Smooth muscle cell (in vitro differentiated cells): Measurements from ENCODE around the gene HNRNPA0. TPM values are rescaled to one million over a fixed set of nuclear protein-coding genes. Genes with fewer than 3 reads are reported as not detected.

Experiments
- DNase-seq: peaks from one replicate; lab custom pipeline; 2025; ENCODE audit not compliant: unreplicated experiment; lab: John Stamatoyannopoulos, UW
- H2AFZ ChIP-seq: fragments of 200-600 bp; sonication (generic); 2 replicates; pipeline ENCODE4 v1.6.0; 2016; ENCODE audit warnings: antibody characterized with exemption, low read depth, mild to moderate bottlenecking
- H3F3A ChIP-seq: fragments of 200-600 bp; sonication (generic); 2 replicates; pipeline ENCODE4 v1.6.0; 2017; ENCODE audit warnings: antibody characterized with exemption, low read depth
- H3K27ac ChIP-seq: fragments of 200-600 bp; sonication (generic); 2 replicates; pipeline ENCODE4 v1.5.1; 2016; ENCODE audit warnings: low read depth, mild to moderate bottlenecking
- H3K27me3 ChIP-seq: fragments of 200-600 bp; sonication (generic); 2 replicates; pipeline ENCODE4 v1.6.1; 2016; ENCODE audit warnings: low read depth, mild to moderate bottlenecking
- H3K36me3 ChIP-seq: fragments of 200-600 bp; sonication (generic); 2 replicates; pipeline ENCODE4 v1.5.1; 2016; ENCODE audit warnings: low read depth
- H3K4me1 ChIP-seq: fragments of 200-600 bp; sonication (generic); 2 replicates; pipeline ENCODE4 v1.5.1; 2016; ENCODE audit warnings: low read depth
- H3K4me2 ChIP-seq: fragments of 200-600 bp; sonication (generic); 2 replicates; pipeline ENCODE4 v1.6.0; 2016; ENCODE audit warnings: mild to moderate bottlenecking
- H3K4me3 ChIP-seq: fragments of 200-600 bp; sonication (generic); 2 replicates; pipeline ENCODE4 v1.5.1; 2016; ENCODE audit warnings: mild to moderate bottlenecking
- H3K79me2 ChIP-seq: fragments of 200-600 bp; sonication (generic); 2 replicates; pipeline ENCODE4 v1.6.0; 2016; ENCODE audit warnings: low read depth, mild to moderate bottlenecking
- H3K9ac ChIP-seq: fragments of 200-600 bp; sonication (generic); 2 replicates; pipeline ENCODE4 v1.6.0; 2016; ENCODE audit warnings: low read depth
- H3K9me3 ChIP-seq: fragments of 200-600 bp; sonication (generic); replicated peaks from 2 replicates; pipeline ENCODE4 v1.5.1; 2016; ENCODE audit warnings: low read depth
- H4K20me1 ChIP-seq: fragments of 200-600 bp; sonication (generic); 2 replicates; pipeline ENCODE4 v1.6.0; 2016; ENCODE audit warnings: low read depth
- CTCF ChIP-seq: fragments of 200-600 bp; sonication (generic); IDR thresholded peaks from 2 replicates; pipeline ENCODE4 v1.5.1; 2017; ENCODE audit warnings: borderline replicate concordance, mild to moderate bottlenecking, antibody characterized with exemption; ENCODE audit not compliant: insufficient read depth, poor library complexity, severe bottlenecking
- WGBS: methylation state at CpG from one replicate; pipeline ENCODE4 v1.1.7; 2016; ENCODE audit warnings: low lambda C conversion rate; 5-methylcytosine and 5-hydroxymethylcytosine counted together
- polyA plus RNA-seq: library from polyadenylated mRNA; unstranded; fragments of >200 nt; fragmentation: Nextera tagmentation; extraction: Ambion mirVana; gene quantifications from 2 replicates; pipeline ENCODE4 v1.2.1, GENCODE V29; 2016
- total RNA-seq: library from RNA; depleted of rRNA; stranded (reverse); fragments of >200 nt; gene quantifications from 2 replicates; pipeline ENCODE4 v1.2.3, GENCODE V29; 2014

Gene HNRNPA0
- total and polyA plus RNA-seq, 2 experiments from 2014 or later = 14.4 to 18.8 TPM

- no peak overlapping the region for H3K4me3 ChIP-seq
- WGBS = 88% methylated on average over 5 of the region's 5 CpGs
- H3K9ac ChIP-seq = no peak overlapping the region
- H4K20me1 ChIP-seq = no peaks in the 10 kb centered on the region
- H3K36me3 ChIP-seq = no peaks in the 10 kb centered on the region
- H3K27me3 ChIP-seq = no peaks in the 10 kb centered on the region
- no peak for TF ChIP-seq CTCF
- H3K9me3 ChIP-seq = no peaks in the 10 kb centered on the region
- peaks cover 4% of the 10 kb centered on the region for H3F3A ChIP-seq
- H3K79me2 ChIP-seq = no peaks in the 10 kb centered on the region
- no peak overlapping the region for H3K4me2 ChIP-seq
- no peak overlapping the region for H3K27ac ChIP-seq
- no peak for DNase-seq
- no peaks in the 10 kb centered on the region for H3K4me1 ChIP-seq
- H2AFZ ChIP-seq = no peak overlapping the region
Measured at GRCh38 chr5:137703565-137703964, 50.6 kb downstream of the HNRNPA0 start.

- DNase-seq = no peak
Measured at GRCh38 chr5:137700282-137700680, 53.9 kb downstream of the HNRNPA0 start.

GRCh38 chr5:137699336-137700281 lies 54.6 kb downstream of the HNRNPA0 start:
- no peak for TF ChIP-seq CTCF
- Histone ChIP-seq H3K27ac (peak overlapping the region; percentile 5), H3K79me2 (no peaks in the 10 kb centered on the region), H3K36me3 (no peaks in the 10 kb centered on the region), H2AFZ (no peak overlapping the region), H4K20me1 (no peaks in the 10 kb centered on the region), H3K27me3 (no peaks in the 10 kb centered on the region), H3K4me2 (no peak overlapping the region), H3K4me3 (no peak overlapping the region), H3F3A (no peaks in the 10 kb centered on the region), H3K9me3 (no peaks in the 10 kb centered on the region), H3K9ac (no peak overlapping the region), H3K4me1 (no peaks in the 10 kb centered on the region)
- 69% methylated on average over 9 of the region's 9 CpGs for WGBS
- DNase-seq = no peak

More at GRCh38 chr5:137700282-137700680, 53.9 kb downstream of the HNRNPA0 start:
- WGBS = 79% methylated on average over 3 of the region's 3 CpGs
- Histone ChIP-seq H3K79me2 (no peaks in the 10 kb centered on the region), H3K4me2 (no peak overlapping the region), H3K4me3 (no peak overlapping the region), H2AFZ (no peak overlapping the region), H3K4me1 (no peaks in the 10 kb centered on the region), H4K20me1 (no peaks in the 10 kb centered on the region), H3K27me3 (no peaks in the 10 kb centered on the region), H3F3A (peaks cover 4% of the 10 kb centered on the region), H3K9me3 (no peaks in the 10 kb centered on the region), H3K36me3 (no peaks in the 10 kb centered on the region), H3K27ac (peak overlapping the region; percentile 5), H3K9ac (no peak overlapping the region)
- TF ChIP-seq CTCF = no peak
